Gastroesophageal sphincter (tissue), 4 donors: ENCODE data around the gene OR2J1. TPM values are rescaled to one million over a fixed set of nuclear protein-coding genes. Genes with fewer than 3 reads are reported as not detected.

Experiments used
- ATAC-seq: fragments of 150-250 bp; one replicate; pipeline ENCODE4 v1.9.1; 2016; ENCODE audit warnings: mild to moderate bottlenecking, moderate library complexity
- H3K27ac ChIP-seq, 4 donors: fragments of 200-600 bp; sonication (generic) in 3 of 4; 1 replicate in 3 of 4; 2 replicates in 1 of 4; pipeline ENCODE4 v1.5.1; 2016 to 2019
- H3K27me3 ChIP-seq: fragments of 200-600 bp; sonication (generic); one replicate; pipeline ENCODE4 v1.5.1; 2019
- H3K36me3 ChIP-seq, 2 donors: fragments of 200-600 bp; sonication (generic); one replicate each; pipeline ENCODE4 v1.5.1; 2019; ENCODE audit warnings: control low read depth in 1 of 2
- H3K4me1 ChIP-seq, 3 donors: fragments of 200-600 bp; sonication (generic); 1 replicate in 2 of 3; 2 replicates in 1 of 3; pipeline ENCODE4 v1.5.1; 2016 to 2019; ENCODE audit warnings: control low read depth in 2 of 3
- H3K4me3 ChIP-seq, 2 donors: fragments of 200-600 bp; sonication (generic); one replicate each; pipeline ENCODE4 v1.5.1; 2019; ENCODE audit warnings: mild to moderate bottlenecking in 1 of 2, moderate library complexity in 1 of 2
- H3K9me3 ChIP-seq, 3 donors: fragments of 200-600 bp; sonication (generic); one replicate each; pipeline ENCODE4 v1.5.1; 2017 to 2019; ENCODE audit warnings: control low read depth in 2 of 3
- EP300 ChIP-seq: sonication (generic); formaldehyde crosslinking; IDR thresholded peaks from one replicate; pipeline ENCODE4 v1.6.1; 2017; ENCODE audit warnings: antibody characterized with exemption, mild to moderate bottlenecking
- POLR2A ChIP-seq, 2 donors: fragments of 450-650 bp; IDR thresholded peaks; one replicate each; pipeline ENCODE4 v1.6.1; 2017; ENCODE audit warnings: antibody characterized with exemption in 2 of 2, mild to moderate bottlenecking in 2 of 2, moderate library complexity in 1 of 2
- POLR2AphosphoS5 ChIP-seq: sonication (generic); formaldehyde crosslinking; IDR thresholded peaks from one replicate; pipeline ENCODE4 v1.6.1; 2017; ENCODE audit warnings: antibody characterized with exemption
- WGBS, 2 donors: methylation state at CpG; one replicate each; pipeline ENCODE4 v1.1.5; 2018; ENCODE audit warnings: low coverage in 1 of 2; 5-methylcytosine and 5-hydroxymethylcytosine counted together
- total RNA-seq, 4 donors: library from RNA; depleted of rRNA; stranded (reverse); fragments of >200 nt; gene quantifications; one replicate each; pipeline ENCODE4 v1.1.0, GENCODE V29; 2016
- TF ChIP-seq, protein P1 (sequence below), 4 experiments: fragments of 200-600 bp in 2 of 4; fragments of 450-650 bp in 2 of 4; sonication (generic) in 1 of 4; IDR thresholded peaks; one replicate each; pipeline ENCODE4 v1.5.1; 2017 to 2019; ENCODE audit warnings: antibody characterized with exemption in 4 of 4, mild to moderate bottlenecking in 2 of 4, moderate library complexity in 2 of 4

OR2J1 gene
- total RNA-seq: not detected

GRCh38 chr6:29099190-29099589 lies at the start of gene OR2J1:
Gene OR2J1 (plus strand): TSS chr6:29099490. CDS start chr6:29100943, 1,453 bp downstream.
- 77 to 83% methylated on average over 3 of the region's 3 CpGs for WGBS, 2 donors
- ATAC-seq: no peak
- Histone ChIP-seq H3K27me3 (no peaks in the 10 kb centered on the region), H3K36me3 (no peaks in the 10 kb centered on the region), H3K4me3 (no peak within 1 kb of the TSS), H3K27ac (no peak within 1 kb of the TSS), H3K4me1 (no peaks in the 10 kb centered on the region), H3K9me3 (no peaks in the 10 kb centered on the region)
- TF ChIP-seq, protein P1, sequence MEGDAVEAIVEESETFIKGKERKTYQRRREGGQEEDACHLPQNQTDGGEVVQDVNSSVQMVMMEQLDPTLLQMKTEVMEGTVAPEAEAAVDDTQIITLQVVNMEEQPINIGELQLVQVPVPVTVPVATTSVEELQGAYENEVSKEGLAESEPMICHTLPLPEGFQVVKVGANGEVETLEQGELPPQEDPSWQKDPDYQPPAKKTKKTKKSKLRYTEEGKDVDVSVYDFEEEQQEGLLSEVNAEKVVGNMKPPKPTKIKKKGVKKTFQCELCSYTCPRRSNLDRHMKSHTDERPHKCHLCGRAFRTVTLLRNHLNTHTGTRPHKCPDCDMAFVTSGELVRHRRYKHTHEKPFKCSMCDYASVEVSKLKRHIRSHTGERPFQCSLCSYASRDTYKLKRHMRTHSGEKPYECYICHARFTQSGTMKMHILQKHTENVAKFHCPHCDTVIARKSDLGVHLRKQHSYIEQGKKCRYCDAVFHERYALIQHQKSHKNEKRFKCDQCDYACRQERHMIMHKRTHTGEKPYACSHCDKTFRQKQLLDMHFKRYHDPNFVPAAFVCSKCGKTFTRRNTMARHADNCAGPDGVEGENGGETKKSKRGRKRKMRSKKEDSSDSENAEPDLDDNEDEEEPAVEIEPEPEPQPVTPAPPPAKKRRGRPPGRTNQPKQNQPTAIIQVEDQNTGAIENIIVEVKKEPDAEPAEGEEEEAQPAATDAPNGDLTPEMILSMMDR (IDR thresholded peaks at IDR 0.05): no peak
- no peak for TF ChIP-seq POLR2AphosphoS5
- no peak for TF ChIP-seq POLR2A (IDR thresholded peaks at IDR 0.05)
- TF ChIP-seq EP300: no peak

- no peak for ATAC-seq
- 81 to 89% methylated on average over 3 of the region's 3 CpGs for WGBS, 2 donors
- Histone ChIP-seq H3K4me3 (no peak overlapping the region), H3K27ac (no peak overlapping the region), H3K9me3 (peaks cover 0 to 10% (median 0%) of the 10 kb centered on the region in 3 donors), H3K4me1 (no peaks in the 10 kb centered on the region), H3K36me3 (no peaks in the 10 kb centered on the region), H3K27me3 (peaks cover 5% of the 10 kb centered on the region)
- no peak for TF ChIP-seq EP300
- TF ChIP-seq POLR2A (IDR thresholded peaks at IDR 0.05): no peak
- no peak for TF ChIP-seq POLR2AphosphoS5
- TF ChIP-seq, protein P1 (IDR thresholded peaks at IDR 0.05): no peak
Observed at GRCh38 chr6:29051680-29052079, 47.6 kb upstream of the OR2J1 start.

- WGBS, 2 donors: 27 to 41% methylated on average over 7 to 9 of the region's 9 CpGs
- Histone ChIP-seq H3K27me3 (no peaks in the 10 kb centered on the region), H3K4me1 (no peaks in the 10 kb centered on the region), H3K9me3 (peaks cover 0 to 5% (median 0%) of the 10 kb centered on the region in 3 donors), H3K4me3 (no peak overlapping the region), H3K36me3 (no peaks in the 10 kb centered on the region), H3K27ac (no peak overlapping the region)
- no peak for TF ChIP-seq POLR2AphosphoS5
- TF ChIP-seq, protein P1 (IDR thresholded peaks at IDR 0.05): no peak
- no peak for TF ChIP-seq POLR2A (IDR thresholded peaks at IDR 0.05)
- no peak for TF ChIP-seq EP300
- ATAC-seq: no peak
Observed at GRCh38 chr6:29071831-29072723, 27.2 kb upstream of the OR2J1 start.

DNA sequence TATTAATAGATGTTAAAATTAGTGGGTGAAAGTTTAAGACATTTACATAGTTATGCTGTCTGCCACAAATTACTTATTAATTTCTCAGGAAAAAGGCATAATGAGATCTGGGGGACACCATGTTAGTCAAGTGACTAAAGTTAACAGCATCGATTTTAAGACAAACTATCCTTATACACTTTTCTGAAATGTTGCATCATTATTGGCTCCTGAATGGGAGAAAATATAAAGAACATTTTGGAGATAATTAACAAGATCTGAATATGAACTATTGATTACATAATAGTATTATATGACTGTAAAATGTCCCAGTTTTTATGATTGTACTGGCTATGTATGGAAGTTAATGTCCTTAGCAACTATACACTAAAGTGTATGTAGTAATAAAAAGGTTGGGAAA lies 20.1 kb upstream of the OR2J1 start:
- 69 to 96% methylated on average over 1 of the region's 1 CpG for WGBS, 2 donors
- no peak for ATAC-seq
- Histone ChIP-seq H3K4me1 (no peaks in the 10 kb centered on the region), H3K27me3 (no peaks in the 10 kb centered on the region), H3K27ac (no peak overlapping the region), H3K9me3 (no peaks in the 10 kb centered on the region), H3K4me3 (no peak overlapping the region), H3K36me3 (no peaks in the 10 kb centered on the region)
- TF ChIP-seq EP300: no peak

- H3K36me3 ChIP-seq: no peaks in the 10 kb centered on the region
- no peak for TF ChIP-seq POLR2AphosphoS5
- TF ChIP-seq POLR2A (IDR thresholded peaks at IDR 0.05): no peak
- no peak for TF ChIP-seq EP300
- TF ChIP-seq, protein P1 (IDR thresholded peaks at IDR 0.05): no peak
- H3K4me3 ChIP-seq: no peak overlapping the region
- H3K27ac ChIP-seq: no peak overlapping the region
- no peaks in the 10 kb centered on the region for H3K9me3 ChIP-seq
- ATAC-seq: no peak
- no peaks in the 10 kb centered on the region for H3K27me3 ChIP-seq
- H3K4me1 ChIP-seq: no peaks in the 10 kb centered on the region
Observed at GRCh38 chr6:29081312-29081711, 18.0 kb upstream of the OR2J1 start.
